HG03439 (cell line): ENCODE data around the gene CCDC172.
A peak's percentile ranks its signal among the peaks of the same experiment; 100 is the strongest.
"Not testable (repeated sequence)": the region's sequence is repeated elsewhere in the genome, so short reads cannot be mapped to it uniquely, and the experiment has no call there.

ENCODE experiments used
- ATAC-seq: cut with Tn5 transposase; IDR thresholded peaks from one replicate; pipeline ENCODE4 v1.9.1; 2021; ENCODE audit warnings: mild to moderate bottlenecking, moderate library complexity; ENCODE audit not compliant: unreplicated experiment

CCDC172 gene

DNA sequence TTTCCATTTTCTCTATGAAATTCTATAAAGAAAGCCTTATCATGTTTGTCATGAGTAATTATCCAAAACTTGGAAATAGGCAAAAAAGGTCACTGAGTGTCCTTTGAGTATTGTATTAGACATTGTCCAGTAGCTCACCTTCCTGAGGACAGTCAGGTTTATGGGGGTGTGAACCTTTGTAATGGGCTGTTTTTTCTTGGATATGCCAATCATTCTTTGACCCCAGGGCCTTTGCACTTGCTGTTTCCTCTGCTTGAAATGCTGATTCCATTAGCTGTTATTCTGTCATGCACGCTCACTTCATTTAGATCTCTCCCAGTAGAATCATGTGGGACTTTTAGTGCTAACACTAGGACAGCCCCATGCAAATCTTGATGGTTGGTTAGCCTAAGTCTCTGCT, 4.9 kb downstream of the CCDC172 start:
- no peak for ATAC-seq

DNA sequence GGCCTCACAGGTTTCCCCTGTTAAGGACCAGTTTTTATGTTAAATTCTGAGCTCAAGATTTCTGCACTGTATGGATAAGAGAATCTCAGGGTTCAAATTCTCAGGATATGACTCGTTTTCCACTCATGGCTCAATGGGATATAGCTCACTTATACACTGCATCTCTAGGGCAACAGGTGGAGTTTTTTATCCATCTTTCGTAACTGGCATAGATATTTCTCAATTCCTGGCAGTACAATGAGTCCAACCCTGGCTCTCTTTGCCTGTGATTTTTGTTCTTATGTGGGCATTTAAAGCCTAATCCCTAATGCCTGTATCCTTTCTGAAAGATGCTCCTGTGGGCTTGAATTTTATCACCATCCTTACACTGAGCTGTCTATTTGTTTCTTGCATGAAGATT, 7.6 kb downstream of the CCDC172 start:
- ATAC-seq: no peak

DNA sequence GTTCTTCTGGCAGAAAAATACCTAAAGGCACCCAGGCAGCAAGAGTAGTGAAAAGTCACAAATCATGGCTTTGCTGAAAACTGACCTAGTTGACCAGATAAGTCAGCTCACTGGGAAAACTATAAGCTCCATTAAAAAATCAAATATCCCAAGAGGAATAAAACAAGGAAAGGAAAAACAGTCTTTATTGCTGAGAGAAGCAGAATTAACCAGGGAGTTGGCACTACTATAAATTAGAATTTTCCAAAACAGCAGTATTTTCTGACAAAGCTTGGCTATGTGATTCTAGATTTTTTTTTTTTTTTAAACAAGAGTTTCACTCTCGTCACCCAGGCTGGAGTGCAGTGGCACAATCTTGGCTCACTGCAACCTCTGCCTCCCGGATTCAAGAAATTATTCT, 12.6 kb downstream of the CCDC172 start:
- ATAC-seq: no peak

DNA sequence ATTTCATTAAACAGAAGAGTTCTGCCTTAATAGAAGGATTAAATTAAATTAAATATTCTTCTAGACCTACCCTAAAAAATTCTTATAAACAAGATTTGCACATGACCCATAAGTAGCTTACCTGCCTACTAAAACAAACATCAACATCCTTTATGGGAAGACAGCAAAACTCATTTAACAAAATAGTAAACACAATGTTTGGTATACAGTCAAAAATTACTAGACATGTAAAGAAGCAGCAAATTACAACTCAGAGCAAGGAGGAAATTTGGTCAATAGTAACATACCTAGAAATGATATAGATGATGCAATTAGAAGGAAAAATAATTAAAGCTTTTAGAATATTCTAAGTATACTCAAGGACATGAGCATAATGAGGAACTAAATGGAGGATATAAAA, 27.9 kb downstream of the CCDC172 start:
- no peak for ATAC-seq

DNA sequence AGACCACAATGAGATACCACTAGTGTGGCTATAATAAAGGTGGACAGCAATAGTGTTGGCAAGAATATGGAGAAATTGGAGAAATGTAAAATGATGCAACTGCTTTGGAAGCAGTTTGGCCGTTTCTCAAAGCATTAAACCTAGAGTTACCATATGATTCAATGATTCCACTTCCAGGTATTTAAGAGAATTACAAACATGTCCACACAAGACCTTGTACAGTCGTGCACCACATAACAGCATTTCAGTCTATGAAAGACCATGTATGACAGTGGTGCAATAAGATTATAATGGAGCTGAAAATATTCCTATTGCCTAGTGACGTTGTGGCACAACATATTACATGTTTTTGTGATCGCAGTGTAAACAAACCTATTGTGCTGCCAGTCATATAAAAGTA, 29.6 kb downstream of the CCDC172 start:
- ATAC-seq: no peak

DNA sequence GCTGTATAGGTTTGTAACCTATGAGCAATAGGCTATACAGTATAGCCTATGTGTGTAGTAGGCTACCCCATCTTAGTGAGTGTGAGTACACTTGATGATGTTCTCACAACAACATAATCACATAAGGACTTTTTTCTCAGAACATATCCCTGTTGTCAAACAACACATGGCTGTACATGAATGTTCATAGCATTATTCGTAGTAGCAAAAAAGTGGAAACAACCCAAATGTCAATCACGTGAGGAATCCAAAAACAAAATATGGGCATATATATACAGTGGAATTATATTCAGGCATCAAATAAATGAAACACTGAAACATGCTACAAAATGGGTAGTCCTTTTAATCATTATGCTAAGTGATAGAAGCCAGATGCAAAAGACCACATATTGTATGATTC, 31.1 kb downstream of the CCDC172 start:
- no peak for ATAC-seq

DNA sequence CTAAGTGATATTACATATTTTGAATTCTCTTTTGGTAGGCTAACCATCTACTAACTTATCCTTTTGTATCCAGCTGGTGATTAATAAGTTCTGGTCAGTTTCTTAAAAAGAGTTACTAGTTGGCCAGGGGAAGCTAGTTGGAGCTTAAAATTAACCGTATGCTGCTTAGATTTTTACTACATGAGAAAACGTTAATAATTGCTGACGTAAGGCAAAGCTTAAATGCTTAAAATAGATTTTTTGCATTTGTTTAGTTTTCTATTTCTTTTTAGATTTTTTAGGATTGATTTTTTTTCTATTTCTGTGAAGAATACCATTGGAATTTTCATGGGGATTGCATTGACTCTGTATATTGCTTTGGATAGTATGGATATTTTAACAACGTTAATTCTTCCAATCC, 32.6 kb downstream of the CCDC172 start:
- no peak for ATAC-seq

DNA sequence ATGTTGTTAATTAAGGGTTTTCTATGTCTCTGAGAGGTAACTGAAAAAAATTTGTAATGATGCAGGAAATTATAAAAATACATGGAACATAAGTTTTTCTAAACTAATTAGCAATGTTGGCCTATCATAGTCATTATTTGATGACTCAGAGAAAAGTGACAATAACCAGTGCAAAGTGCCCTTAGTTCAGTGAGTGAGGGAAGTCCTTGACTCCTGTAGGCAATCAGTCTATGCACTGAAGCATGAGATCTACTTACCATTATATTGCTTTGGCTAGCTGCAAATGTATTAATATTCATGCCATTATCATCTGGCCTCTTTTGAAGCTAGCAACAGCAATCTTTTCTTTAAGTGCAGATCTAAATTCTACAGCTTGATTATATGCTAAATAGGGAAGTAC, 40.6 kb downstream of the CCDC172 start:
- no peak for ATAC-seq

DNA sequence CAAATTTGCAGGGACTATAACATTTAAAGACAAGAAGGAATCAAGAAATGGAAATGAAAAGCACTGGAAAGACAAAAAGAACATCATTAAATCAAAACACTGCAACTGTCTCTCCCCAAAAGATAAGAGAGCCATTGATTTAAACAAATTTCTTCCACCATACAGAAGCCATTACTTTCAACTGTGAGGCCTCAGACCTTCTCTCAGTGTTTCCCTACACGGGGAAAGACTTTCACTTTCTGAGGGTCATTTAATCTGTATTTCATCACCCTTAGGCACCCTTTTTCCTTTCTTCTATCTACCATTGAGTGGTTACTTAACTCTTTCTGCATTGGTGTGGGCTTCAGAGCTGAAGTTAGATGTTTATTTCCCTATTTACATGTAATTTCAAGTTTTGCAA, 47.5 kb downstream of the CCDC172 start:
- no peak for ATAC-seq

DNA sequence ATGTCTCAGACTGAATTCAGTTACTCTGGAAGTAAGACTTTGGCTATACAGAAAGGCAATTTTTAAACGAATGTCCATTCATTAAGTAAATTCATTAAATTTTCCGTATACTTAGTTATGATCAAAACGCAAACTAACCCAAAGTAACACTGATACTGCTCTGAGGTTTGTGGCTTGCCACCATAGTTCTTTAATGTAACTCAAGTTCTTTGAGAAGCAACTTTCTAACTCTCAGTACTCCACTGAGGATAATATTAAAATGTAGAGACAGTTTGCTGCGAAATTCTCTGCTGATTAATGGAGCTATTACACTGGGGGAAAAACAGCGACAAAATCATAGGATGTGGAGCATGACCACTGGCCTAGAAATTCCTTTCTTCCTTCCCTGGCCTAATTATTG, 58.0 kb downstream of the CCDC172 start:
- ATAC-seq: no peak

DNA sequence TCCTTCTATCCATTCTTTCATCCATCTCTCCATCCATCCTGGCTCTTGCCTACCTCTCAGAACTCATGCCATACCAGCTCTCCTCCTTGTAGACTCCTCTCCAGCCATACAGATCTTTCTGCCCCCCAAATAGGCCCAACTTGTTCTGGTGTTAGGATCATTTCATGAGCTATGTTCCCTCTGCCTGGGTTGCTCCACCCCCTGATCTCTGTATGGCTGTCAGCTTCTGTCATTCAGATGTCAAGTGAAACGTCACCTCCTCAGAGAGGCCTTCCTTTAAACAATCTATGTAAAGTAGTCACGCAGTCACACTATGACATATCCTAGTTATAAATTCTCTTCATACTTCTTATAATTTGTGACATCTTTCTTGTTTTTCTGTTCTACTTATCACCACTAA, 61.1 kb downstream of the CCDC172 start:
- ATAC-seq: no peak

DNA sequence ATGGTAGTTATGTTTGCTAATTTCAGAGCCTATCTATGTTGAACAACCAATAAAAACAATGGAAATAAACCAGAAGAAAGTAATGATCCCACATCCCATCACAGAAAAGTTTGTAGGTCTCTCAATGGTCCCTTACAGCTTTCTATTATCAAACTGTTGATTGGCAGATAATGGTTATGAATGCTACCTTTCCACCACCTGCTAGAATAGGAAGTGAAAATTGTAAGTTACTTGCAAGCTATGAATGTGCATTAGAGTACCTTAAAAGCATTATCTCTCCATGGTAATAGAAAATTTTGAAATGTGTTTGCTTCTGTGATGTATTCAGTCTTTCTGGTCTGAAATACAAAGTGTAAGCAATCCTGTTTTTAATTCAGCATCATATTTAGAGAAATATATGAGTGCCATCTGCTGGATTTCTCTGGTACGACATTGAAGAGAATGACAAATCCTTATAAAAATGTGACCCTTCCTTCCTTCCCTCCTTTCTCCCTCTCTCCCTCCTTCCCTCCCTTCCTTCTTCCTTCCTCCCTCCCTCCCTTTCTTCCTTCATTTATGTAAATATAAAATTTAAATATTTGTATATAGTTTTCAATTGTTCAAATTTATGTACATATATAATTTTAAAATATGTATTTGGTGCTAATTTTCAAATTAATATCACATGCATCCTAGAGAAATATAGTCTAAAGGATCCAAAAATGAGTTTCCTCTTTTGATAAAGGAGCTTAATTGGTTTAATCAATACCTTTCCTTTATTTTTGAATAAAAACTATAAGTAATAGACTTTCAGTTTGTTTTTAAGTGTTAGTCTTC, 62.0 kb downstream of the CCDC172 start:
- ATAC-seq: no peak

DNA sequence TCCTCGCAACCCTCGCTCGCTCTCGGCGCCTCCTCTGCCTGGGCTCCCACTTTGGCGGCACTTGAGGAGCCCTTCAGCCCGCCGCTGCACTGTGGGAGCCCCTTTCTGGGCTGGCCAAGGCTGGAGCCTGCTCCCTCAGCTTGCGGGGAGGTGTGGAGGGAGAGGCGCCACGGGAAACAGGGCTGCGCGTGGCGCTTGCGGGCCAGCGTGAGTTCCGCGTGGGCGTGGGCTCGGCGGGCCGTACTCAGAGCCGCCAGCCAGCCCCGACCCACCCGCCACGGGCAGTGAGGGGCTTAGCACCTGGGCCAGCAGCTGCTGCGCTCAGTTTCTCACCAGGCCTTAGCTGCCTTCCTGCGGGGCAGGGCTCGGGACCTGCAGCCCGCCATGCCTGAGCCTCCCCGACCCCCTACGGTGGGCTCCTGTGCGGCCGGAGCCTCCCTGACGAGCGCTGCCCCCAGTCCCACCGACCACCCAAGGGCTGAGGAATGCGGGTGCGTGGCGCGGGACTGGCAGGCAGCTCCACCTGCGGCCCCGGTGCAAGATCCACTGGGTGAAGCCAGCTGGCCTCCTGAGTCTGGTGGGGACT, 69.1 kb downstream of the CCDC172 start:
- not testable (repeated sequence) for ATAC-seq

DNA sequence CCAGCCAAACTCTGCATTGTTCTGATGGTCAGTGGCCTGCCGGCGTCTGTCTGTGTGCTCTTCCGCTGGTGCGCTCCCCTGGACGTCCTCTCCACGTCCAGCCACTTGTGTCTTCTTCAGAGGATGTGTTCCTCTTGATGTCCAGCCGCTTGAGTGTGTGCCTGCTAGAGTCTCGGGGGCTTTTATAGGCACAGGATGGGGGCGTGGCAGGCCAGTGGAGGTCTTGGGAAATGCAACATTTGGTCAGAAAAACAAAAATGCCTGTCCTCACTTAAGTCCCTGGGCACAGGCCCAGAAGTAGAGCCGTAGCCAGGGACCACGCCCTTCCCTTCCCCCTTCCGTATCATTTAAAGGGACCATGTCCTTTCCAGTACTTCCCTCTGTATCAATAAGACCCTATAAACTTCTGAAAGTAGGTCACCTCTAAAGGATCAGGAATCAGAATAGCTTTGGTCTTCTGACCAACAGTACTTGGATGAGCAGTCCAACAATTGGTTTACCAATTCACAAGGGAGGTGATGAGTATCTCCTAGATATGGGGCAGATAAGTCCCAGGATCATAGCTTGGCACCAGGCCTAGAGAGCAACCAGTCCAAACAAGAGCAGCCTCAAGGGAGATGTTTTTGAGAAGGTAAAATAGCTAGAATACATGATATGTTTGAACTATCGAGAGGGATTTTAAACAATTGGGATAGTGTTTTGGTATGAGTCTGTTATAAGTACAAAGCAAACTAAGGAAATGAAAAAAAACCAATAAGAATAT, 71.2 kb downstream of the CCDC172 start:
- ATAC-seq: no peak

DNA sequence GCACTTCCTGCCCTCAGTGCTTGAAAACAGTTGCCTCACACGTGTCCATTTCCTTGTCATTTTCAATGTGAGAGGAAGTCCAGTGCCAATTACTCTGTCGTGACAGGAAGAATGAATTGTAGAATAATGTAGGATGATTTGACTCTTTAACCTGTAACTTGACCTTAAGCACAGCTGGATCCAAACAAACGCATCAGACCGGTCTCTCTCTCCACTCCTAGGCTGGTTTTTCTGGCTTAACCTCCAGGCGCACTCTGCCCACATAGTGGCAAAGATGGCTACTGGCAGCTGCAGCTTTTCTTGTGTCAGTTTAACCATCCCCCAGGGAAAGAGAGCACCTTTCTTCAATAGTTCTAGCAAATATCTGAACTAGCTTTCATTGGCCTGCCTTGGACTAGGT, 74.0 kb downstream of the CCDC172 start:
- no peak for ATAC-seq

DNA sequence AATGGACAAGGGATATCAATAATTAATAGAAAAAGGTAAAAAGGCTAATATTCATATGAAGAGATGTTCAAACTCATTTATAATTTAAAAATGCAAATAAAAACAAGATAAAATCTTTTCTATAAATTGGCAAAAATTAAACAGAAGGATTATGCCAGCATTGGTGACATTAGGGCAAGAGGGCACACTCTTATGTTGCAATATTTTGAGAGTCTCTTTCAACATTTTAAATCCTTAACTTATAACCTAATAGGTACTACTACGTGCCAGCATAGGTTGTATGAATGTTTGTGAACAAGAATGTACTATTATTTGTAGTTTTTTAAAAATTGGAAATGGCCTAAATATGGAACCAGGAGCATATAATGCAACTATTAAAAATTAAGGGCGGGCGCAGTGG, 78.6 kb downstream of the CCDC172 start:
- no peak for ATAC-seq

DNA sequence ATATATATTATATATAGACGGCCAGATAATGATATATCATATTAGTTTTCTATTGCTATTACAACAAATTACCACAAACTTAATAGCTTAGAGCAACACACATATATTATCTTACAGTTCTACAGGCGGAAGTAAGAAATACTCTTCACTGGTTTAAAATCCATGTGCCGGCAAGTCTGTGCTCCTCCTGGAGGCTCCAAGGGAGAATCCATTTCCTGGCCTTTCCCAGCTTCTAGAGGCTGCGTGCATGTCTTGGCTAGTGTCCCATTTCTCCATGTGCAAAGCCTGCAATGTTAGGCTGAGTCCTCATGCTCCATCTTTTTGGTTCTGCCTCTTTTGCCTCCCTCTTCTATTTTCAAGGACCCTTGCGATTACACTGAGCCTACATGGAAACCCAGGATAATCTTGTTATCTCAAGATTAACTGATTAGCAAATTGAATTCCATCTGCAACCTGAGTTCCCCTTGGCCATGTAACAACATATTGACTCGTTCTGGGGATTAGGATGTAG, 79.5 kb downstream of the CCDC172 start:
- no peak for ATAC-seq

DNA sequence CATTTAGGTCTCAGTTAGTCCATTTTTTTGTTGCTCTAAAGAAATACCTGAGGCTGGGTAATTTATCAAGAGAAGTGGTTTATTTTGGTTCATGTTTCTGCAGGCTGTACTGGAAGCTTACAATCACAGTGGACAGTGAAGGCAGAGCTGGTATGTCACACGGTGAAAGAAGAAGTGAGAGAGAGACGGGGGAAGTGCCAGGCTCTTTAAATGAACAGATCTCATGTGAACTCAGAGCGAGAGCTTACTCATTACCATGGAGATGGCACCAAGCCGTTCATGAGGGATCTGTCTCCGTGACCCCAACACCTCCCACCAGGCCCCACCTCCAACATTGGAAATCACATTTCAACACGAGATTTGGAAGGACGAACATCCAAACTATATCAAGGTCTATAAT, 84.5 kb downstream of the CCDC172 start:
- peak; percentile 61 for ATAC-seq

DNA sequence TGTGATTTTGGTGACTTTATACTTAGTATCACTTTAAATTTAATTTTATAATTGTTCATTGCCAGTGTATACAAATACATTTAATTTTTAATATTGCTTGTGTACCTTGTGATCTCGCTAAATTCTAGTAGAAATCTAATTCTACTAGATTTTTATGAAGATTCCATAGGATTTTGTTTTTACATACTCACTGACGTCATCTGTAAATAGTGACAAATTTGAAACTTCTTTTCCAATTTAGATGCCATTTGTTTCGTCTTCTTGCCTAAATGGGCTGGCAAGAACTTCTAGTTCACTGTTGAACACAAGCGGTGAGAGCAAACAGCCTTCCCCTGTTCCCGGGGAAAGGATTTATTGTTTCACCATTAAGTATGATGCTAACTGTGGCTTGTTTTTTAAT, 86.1 kb downstream of the CCDC172 start:
- no peak for ATAC-seq

DNA sequence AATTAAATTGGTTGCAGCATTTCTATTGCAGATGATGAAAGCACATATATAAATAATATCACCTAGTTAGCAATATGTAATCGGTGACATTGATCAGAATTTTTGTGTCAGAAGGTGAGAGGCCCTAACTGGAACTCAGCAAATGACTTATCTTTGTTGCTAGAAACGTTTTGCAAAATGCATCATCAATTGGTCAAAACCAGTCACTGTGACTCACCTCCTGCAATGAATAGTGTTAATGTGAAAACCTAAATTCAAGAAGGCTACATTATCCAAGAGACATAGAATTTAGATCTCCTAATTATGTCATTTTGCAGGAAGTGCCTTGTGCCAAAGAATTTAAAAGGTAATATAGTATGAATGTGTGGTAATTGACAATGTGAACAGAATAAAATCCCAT, 93.6 kb downstream of the CCDC172 start:
- ATAC-seq: no peak

DNA sequence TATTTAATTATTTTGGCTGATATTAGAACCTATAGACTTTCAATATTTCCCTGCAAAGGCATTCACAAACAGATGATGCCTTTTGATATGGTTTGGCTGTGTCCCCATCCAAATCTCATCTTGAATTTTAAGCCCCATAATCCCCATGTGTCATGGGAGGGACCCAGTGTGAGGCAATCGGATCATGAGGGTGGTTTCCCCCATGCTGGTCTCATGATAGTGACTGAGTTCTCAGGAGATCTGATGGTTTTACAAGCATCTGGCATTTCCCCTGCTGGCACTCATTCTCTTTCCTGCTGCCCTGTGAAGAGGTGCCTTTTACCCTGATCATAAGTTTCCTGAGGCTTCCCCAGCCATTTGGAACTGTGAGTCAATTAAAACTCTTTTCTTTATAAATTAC, 94.1 kb downstream of the CCDC172 start:
- ATAC-seq: no peak

DNA sequence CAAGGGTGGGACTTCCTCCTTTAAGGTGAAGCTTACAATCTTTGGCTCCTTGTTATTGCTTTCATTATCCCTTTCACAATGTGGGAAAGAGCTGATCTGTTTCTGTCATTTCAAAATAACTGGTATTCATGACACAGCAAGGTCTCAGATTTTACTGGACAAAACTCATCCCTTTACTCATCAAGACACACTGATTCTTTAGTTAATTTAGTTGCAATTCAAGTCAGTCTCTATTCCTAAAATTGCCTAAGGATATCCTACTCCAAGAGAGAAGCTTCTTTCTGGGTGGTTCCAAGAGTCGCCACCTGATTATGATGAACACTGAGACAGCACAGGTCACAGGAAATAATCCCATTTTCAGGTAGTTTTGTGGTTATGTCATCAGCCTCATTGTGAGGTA, 97.6 kb downstream of the CCDC172 start:
- no peak for ATAC-seq
